ENCODE results near the gene WNK2.

The WNK2 gene

GRCh38 chr9:93218671-93219420, 34.9 kb downstream of the WNK2 start:
- no peak for DNase-seq

- no peak for DNase-seq
These were observed 35.8 kb downstream of the WNK2 start for GRCh38 chr9:93219692-93220091.

GRCh38 chr9:93220627-93221026, 36.7 kb downstream of the WNK2 start:
- DNase-seq = no peak

- no peak for DNase-seq
These were observed 37.1 kb downstream of the WNK2 start for GRCh38 chr9:93221044-93221443.

- no peak for DNase-seq
These were observed 38.9 kb downstream of the WNK2 start for GRCh38 chr9:93222890-93223259.

GRCh38 chr9:93223260-93224180, 39.6 kb downstream of the WNK2 start:
- DNase-seq = no peak

- DNase-seq = no peak
These were observed 40.7 kb downstream of the WNK2 start for GRCh38 chr9:93224591-93224990.

- no peak for DNase-seq
These were observed 41.5 kb downstream of the WNK2 start for GRCh38 chr9:93225417-93225816.

- DNase-seq = no peak
These were observed 42.0 kb downstream of the WNK2 start for GRCh38 chr9:93225892-93226291.

GRCh38 chr9:93226819-93227218, 42.9 kb downstream of the WNK2 start:
- no peak for DNase-seq

- DNase-seq = no peak
These were observed 44.1 kb downstream of the WNK2 start for GRCh38 chr9:93228030-93228429.

- DNase-seq = no peak
These were observed 44.5 kb downstream of the WNK2 start for GRCh38 chr9:93228453-93228852.

GRCh38 chr9:93229636-93230035, 45.7 kb downstream of the WNK2 start:
- DNase-seq = no peak

GRCh38 chr9:93230185-93230584, 46.2 kb downstream of the WNK2 start:
- no peak for DNase-seq

- no peak for DNase-seq
These were observed 46.7 kb downstream of the WNK2 start for GRCh38 chr9:93230601-93231000.

- no peak for DNase-seq
These were observed 47.3 kb downstream of the WNK2 start for GRCh38 chr9:93231121-93231694.

GRCh38 chr9:93231716-93232115, 47.8 kb downstream of the WNK2 start:
- no peak for DNase-seq

GRCh38 chr9:93232388-93232960, 48.5 kb downstream of the WNK2 start:
- DNase-seq = no peak

GRCh38 chr9:93233033-93233432, 49.1 kb downstream of the WNK2 start:
- no peak for DNase-seq

- no peak for DNase-seq
These were observed 50.7 kb downstream of the WNK2 start for GRCh38 chr9:93234600-93234999.

GRCh38 chr9:93235300-93235960, 51.5 kb downstream of the WNK2 start:
- no peak for DNase-seq

- DNase-seq = no peak
These were observed 52.7 kb downstream of the WNK2 start for GRCh38 chr9:93236541-93237206.

Measured in T-helper 1 cell (primary cell).